ENCODE data around the gene PRKAR2B. TPM values are rescaled to one million over a fixed set of nuclear protein-coding genes. Genes with fewer than 3 reads are reported as not detected.

The PRKAR2B gene
- total RNA-seq, 1 donor from 2014 or later = 43.4 TPM

GRCh38 chr7:107208024-107208521 lies 163.6 kb downstream of the PRKAR2B start:
- Histone ChIP-seq H3K79me2 (ENCODE audit: low read depth) (no peaks in the 10 kb centered on the region), H2AFZ (replicated peaks) (no peak overlapping the region), H3K27me3 (no peaks in the 10 kb centered on the region), H3K4me3 (no peak overlapping the region), H3F3A (ENCODE audit: low read depth) (no peaks in the 10 kb centered on the region), H3K4me1 (no peaks in the 10 kb centered on the region), H3K9ac (no peak overlapping the region), H3K4me2 (no peak overlapping the region), H3K9me3 (ENCODE audit: low read depth) (no peaks in the 10 kb centered on the region), H3K36me3 (peaks cover 3% of the 10 kb centered on the region), H4K20me1 (ENCODE audit: low read depth) (no peaks in the 10 kb centered on the region), H3K27ac (no peak overlapping the region)
- Mint-ChIP-seq H3K27ac (no peak overlapping the region), H3K36me3 (peaks cover 25% of the 10 kb centered on the region), H3K4me1 (no peaks in the 10 kb centered on the region), H3K9me3 (no peaks in the 10 kb centered on the region), H3K4me3 (no peak overlapping the region), H3K27me3 (ENCODE audit: insufficient read depth, low read depth) (peaks cover 3% of the 10 kb centered on the region)
- TF ChIP-seq EZH2 (IDR thresholded peaks at IDR 0.05) (no peak), CTCF (IDR thresholded peaks at IDR 0.05) (no peak), EZH2phosphoT487 (IDR thresholded peaks at IDR 0.05) (no peak)
- DNase-seq (ENCODE audit: low spot score) = no peak

GRCh38 chr7:107208563-107208962 lies 164.1 kb downstream of the PRKAR2B start:
- no peak for TF ChIP-seq EZH2 (IDR thresholded peaks at IDR 0.05)
- TF ChIP-seq EZH2phosphoT487 (IDR thresholded peaks at IDR 0.05) = no peak
- TF ChIP-seq CTCF (IDR thresholded peaks at IDR 0.05) = no peak
- H3K4me2 ChIP-seq = no peak overlapping the region
- no peaks in the 10 kb centered on the region for H3K9me3 ChIP-seq (ENCODE audit: low read depth)
- H3K79me2 ChIP-seq (ENCODE audit: low read depth) = no peaks in the 10 kb centered on the region
- no peak overlapping the region for H3K4me3 Mint-ChIP-seq
- peaks cover 26% of the 10 kb centered on the region for H3K36me3 Mint-ChIP-seq
- H3K4me1 Mint-ChIP-seq = no peaks in the 10 kb centered on the region
- no peaks in the 10 kb centered on the region for H3K27me3 ChIP-seq
- no peak overlapping the region for H3K27ac ChIP-seq
- H3K36me3 ChIP-seq = no peaks in the 10 kb centered on the region
- no peak overlapping the region for H3K27ac Mint-ChIP-seq
- H4K20me1 ChIP-seq (ENCODE audit: low read depth) = no peaks in the 10 kb centered on the region
- H2AFZ ChIP-seq (replicated peaks) = no peak overlapping the region
- H3K4me1 ChIP-seq = no peaks in the 10 kb centered on the region
- H3K4me3 ChIP-seq = no peak overlapping the region
- no peak overlapping the region for H3K9ac ChIP-seq
- no peak for DNase-seq (ENCODE audit: low spot score)
- no peaks in the 10 kb centered on the region for H3F3A ChIP-seq (ENCODE audit: low read depth)
- peaks cover 3% of the 10 kb centered on the region for H3K27me3 Mint-ChIP-seq (ENCODE audit: insufficient read depth, low read depth)
- peaks cover under 1% of the 10 kb centered on the region for H3K9me3 Mint-ChIP-seq

GRCh38 chr7:107209565-107209964 lies 165.1 kb downstream of the PRKAR2B start:
- Histone ChIP-seq H2AFZ (replicated peaks) (no peak overlapping the region), H3K27ac (no peak overlapping the region), H3K27me3 (no peaks in the 10 kb centered on the region), H3K36me3 (no peaks in the 10 kb centered on the region), H3K4me3 (no peak overlapping the region), H3F3A (ENCODE audit: low read depth) (no peaks in the 10 kb centered on the region), H3K79me2 (ENCODE audit: low read depth) (no peaks in the 10 kb centered on the region), H3K4me1 (no peaks in the 10 kb centered on the region), H3K9me3 (ENCODE audit: low read depth) (no peaks in the 10 kb centered on the region), H3K9ac (no peak overlapping the region), H4K20me1 (ENCODE audit: low read depth) (no peaks in the 10 kb centered on the region), H3K4me2 (no peak overlapping the region)
- TF ChIP-seq EZH2 (IDR thresholded peaks at IDR 0.05) (no peak), CTCF (IDR thresholded peaks at IDR 0.05) (no peak), EZH2phosphoT487 (IDR thresholded peaks at IDR 0.05) (no peak)
- Mint-ChIP-seq H3K4me1 (no peaks in the 10 kb centered on the region), H3K27me3 (ENCODE audit: insufficient read depth, low read depth) (peaks cover 3% of the 10 kb centered on the region), H3K36me3 (peaks cover 24% of the 10 kb centered on the region), H3K9me3 (peaks cover 5% of the 10 kb centered on the region), H3K27ac (no peak overlapping the region), H3K4me3 (no peak overlapping the region)
- DNase-seq (ENCODE audit: low spot score) = no peak

Measured in neural progenitor cell (in vitro differentiated cells).